Hepatocyte (in vitro differentiated cells): Measurements from ENCODE around the gene DYNC1I1.

Experiments
- CTCF ChIP-seq: fragments of 200-600 bp; sonication (generic); IDR thresholded peaks from 2 replicates; pipeline ENCODE4 v1.5.1; 2016; ENCODE audit warnings: antibody characterized with exemption, mild to moderate bottlenecking; ENCODE audit not compliant: poor library complexity
- EZH2 ChIP-seq: fragments of 200-600 bp; sonication (generic); IDR thresholded peaks from 2 replicates; pipeline ENCODE4 v1.6.1; 2016; ENCODE audit warnings: antibody characterized with exemption, mild to moderate bottlenecking, borderline replicate concordance
- EZH2phosphoT487 ChIP-seq: fragments of 200-600 bp; sonication (generic); IDR thresholded peaks from one replicate; pipeline ENCODE4 v1.6.1; 2018; ENCODE audit warnings: antibody characterized with exemption, mild to moderate bottlenecking, low read depth, moderate library complexity; ENCODE audit not compliant: unreplicated experiment, severe bottlenecking

- TF ChIP-seq CTCF (no peak), EZH2 (no peak), EZH2phosphoT487 (no peak)
Measured at GRCh38 chr7:96080027-96080426, 307.7 kb downstream of the DYNC1I1 start.
